HCT116 (cell line): Measurements from ENCODE around the gene SLK. TPM values are rescaled to one million over a fixed set of nuclear protein-coding genes. Genes with fewer than 3 reads are reported as not detected.

ENCODE experiments used
- ATAC-seq: fragments of 200-7000 bp; cut with Tn5 transposase; 2 replicates; pipeline ENCODE4 v1.9.1; 2020; ENCODE audit warnings: mild to moderate bottlenecking, moderate library complexity
- BruUV-seq: library from RNA; stranded (reverse); fragments of 400-500 nt; replicated peaks from 2 replicates; lab custom pipeline; 2021; lab: Mats Ljungman, UMichigan
- CTCF ChIA-PET: fragments of 300-600 bp; sonication (Branson Sonifier 250); formaldehyde crosslinking; loops from one replicate; lab custom pipeline; 2021; ENCODE audit warnings: antibody characterized with exemption; lab: Charles Lee
- POLR2A ChIA-PET: fragments of 300-600, 350-600 bp; sonication (Branson Sonifier 250); formaldehyde crosslinking; loops from one replicate; lab custom pipeline; 2021; ENCODE audit warnings: antibody characterized with exemption; lab: Charles Lee
- RAD21 ChIA-PET, 2 experiments: fragments of 300-600 bp; sonication (Branson Sonifier 250); formaldehyde crosslinking; loops; one replicate each; lab custom pipeline; 2023; ENCODE audit warnings: low total read pairs in 2 of 2; ENCODE audit not compliant: uncharacterized antibody in 2 of 2, unreplicated experiment in 2 of 2, low non-redundant PET in 1 of 2; lab: Charles Lee
- DNase-seq: peaks from one replicate; pipeline ENCODE4 v3.0.0-alpha.2; 2010; ENCODE audit warnings: low read depth, low spot score
- H2AFZ ChIP-seq: fragments of 200-600 bp; shearing (Covaris generic), sonication (generic); 2 replicates; pipeline ENCODE4 v1.6.1; 2017; ENCODE audit warnings: low read depth, mixed run types, mixed read lengths, antibody characterized with exemption, low read length; ENCODE audit not compliant: poor library complexity, severe bottlenecking
- H3K27ac ChIP-seq: 2 replicates; pipeline ENCODE4 v1.5.1; 2012; ENCODE audit warnings: low read depth, low read length
- H3K27me3 ChIP-seq: fragments of 200-600 bp; sonication (generic); 2 replicates; pipeline ENCODE4 v1.6.1; 2016; ENCODE audit warnings: mixed run types, low read length, mixed read lengths; ENCODE audit not compliant: insufficient read depth
- H3K36me3 ChIP-seq, 2 experiments: fragments of 200-500 bp in 1 of 2; fragments of 200-600 bp in 1 of 2; sonication (Bioruptor generic) in 1 of 2; sonication (generic) in 1 of 2; 2 replicates each; pipeline versions ENCODE4 v1.5.1 to v1.6.1; 2014 to 2016; ENCODE audit warnings: low read length in 2 of 2, inconsistent platforms in 1 of 2, mixed read lengths in 1 of 2, mixed run types in 1 of 2; ENCODE audit not compliant: insufficient read depth in 2 of 2, control insufficient read depth in 1 of 2
- H3K4me1 ChIP-seq, 2 experiments: fragments of 200-600 bp in 1 of 2; sonication (generic) in 1 of 2; 2 replicates each; pipeline versions ENCODE4 v1.5.1 to v1.6.1; 2012 to 2017; ENCODE audit warnings: low read length in 2 of 2, inconsistent platforms in 1 of 2, mild to moderate bottlenecking in 1 of 2, mixed read lengths in 1 of 2, mixed run types in 1 of 2, moderate library complexity in 1 of 2; ENCODE audit not compliant: insufficient read depth in 2 of 2, control insufficient read depth in 1 of 2
- H3K4me2 ChIP-seq: fragments of 200-600 bp; sonication (generic); 2 replicates; pipeline ENCODE4 v1.6.1; 2017; ENCODE audit warnings: mixed run types, low read length, mixed read lengths
- H3K4me3 ChIP-seq, 2 experiments: fragments of 200-600 bp in 1 of 2; sonication (generic) in 1 of 2; replicated peaks in 1 of 2; 2 replicates each; pipeline ENCODE4 v1.5.1; 2011 to 2016; ENCODE audit warnings: low read length in 2 of 2, control low read depth in 1 of 2, low read depth in 1 of 2, mild to moderate bottlenecking in 1 of 2, mixed read lengths in 1 of 2, mixed run types in 1 of 2
- H3K79me2 ChIP-seq: fragments of 200-600 bp; sonication (generic); 2 replicates; pipeline ENCODE4 v1.6.1; 2017; ENCODE audit warnings: mild to moderate bottlenecking, mixed run types, low read length, moderate library complexity, mixed read lengths; ENCODE audit not compliant: insufficient read depth
- H3K9ac ChIP-seq: fragments of 200-600 bp; sonication (generic); 2 replicates; pipeline ENCODE4 v1.6.1; 2016; ENCODE audit warnings: low read length, mixed read lengths
- H3K9me2 ChIP-seq: fragments of 200-600 bp; sonication (generic), shearing (Covaris generic); 2 replicates; pipeline ENCODE4 v1.6.1; 2017; ENCODE audit warnings: mixed run types, mild to moderate bottlenecking, moderate library complexity; ENCODE audit not compliant: insufficient read depth
- H3K9me3 ChIP-seq, 2 experiments: fragments of 200-500 bp in 1 of 2; fragments of 200-600 bp in 1 of 2; sonication (Bioruptor generic) in 1 of 2; sonication (generic) in 1 of 2; 2 replicates each; pipeline ENCODE4 v1.6.1; 2014 to 2017; ENCODE audit warnings: low read length in 2 of 2, mixed read lengths in 2 of 2, inconsistent platforms in 1 of 2, low read depth in 1 of 2, mild to moderate bottlenecking in 1 of 2, mixed run types in 1 of 2, moderate library complexity in 1 of 2; ENCODE audit not compliant: control insufficient read depth in 1 of 2, insufficient read depth in 1 of 2
- H4K20me1 ChIP-seq: fragments of 200-600 bp; sonication (generic), shearing (Covaris generic); 2 replicates; pipeline ENCODE4 v1.6.1; 2017; ENCODE audit warnings: mixed run types, mild to moderate bottlenecking, moderate library complexity; ENCODE audit not compliant: insufficient read depth
- CBX3 ChIP-seq: IDR thresholded peaks from 2 replicates; pipeline ENCODE4 v1.6.1; 2012; ENCODE audit warnings: low read depth
- CEBPB ChIP-seq: IDR thresholded peaks from 2 replicates; pipeline ENCODE4 v1.6.1; 2012; ENCODE audit warnings: low read depth
- CTCF ChIP-seq, 3 experiments: fragments of 200-600 bp in 1 of 3; sonication (generic) in 1 of 3; IDR thresholded peaks in 2 of 3; conservative IDR thresholded peaks in 1 of 3; 2 replicates each; pipeline ENCODE4 v1.5.1; 2012 to 2017; ENCODE audit warnings: low read depth in 2 of 3, low read length in 2 of 3, antibody characterized with exemption in 1 of 3, borderline replicate concordance in 1 of 3, control low read depth in 1 of 3, mild to moderate bottlenecking in 1 of 3, mixed read lengths in 1 of 3, mixed run types in 1 of 3, moderate library complexity in 1 of 3; ENCODE audit not compliant: insufficient read depth in 1 of 3
- FOSL1 ChIP-seq: IDR thresholded peaks from 2 replicates; pipeline ENCODE4 v1.6.1; 2012; ENCODE audit warnings: low read depth
- JUND ChIP-seq: IDR thresholded peaks from 2 replicates; pipeline ENCODE4 v1.6.1; 2012
- MAX ChIP-seq: IDR thresholded peaks from 2 replicates; pipeline ENCODE4 v1.6.1; 2012
- REST ChIP-seq: IDR thresholded peaks from 2 replicates; pipeline ENCODE4 v1.6.1; 2012; ENCODE audit warnings: low read depth
- SIN3A ChIP-seq: IDR thresholded peaks from 2 replicates; pipeline ENCODE4 v1.6.1; 2012; ENCODE audit warnings: low read depth
- SRF ChIP-seq: IDR thresholded peaks from 2 replicates; pipeline ENCODE4 v1.6.1; 2012; ENCODE audit warnings: low read depth
- YY1 ChIP-seq: IDR thresholded peaks from 2 replicates; pipeline ENCODE4 v1.6.1; 2011; ENCODE audit warnings: low read length, low read depth, moderate library complexity, mild to moderate bottlenecking; ENCODE audit not compliant: insufficient replicate concordance; ENCODE audit errors: extremely low read depth
- intact Hi-C: fragments of 100-400 bp; cut with micrococcal nuclease; formaldehyde crosslinking; loops from 2 replicates; pipeline ENCODE4 v1.10.0; 2022
- total RNA-seq: library from RNA; stranded (reverse); gene quantifications from one replicate; pipeline ENCODE4 v1.2.1, GENCODE V29; 2021; ENCODE audit not compliant: unreplicated experiment
- TF ChIP-seq, protein P1 (sequence below): IDR thresholded peaks from 2 replicates; pipeline ENCODE4 v1.6.1; 2012
- TF ChIP-seq, protein P2 (sequence below): IDR thresholded peaks from 2 replicates; pipeline ENCODE4 v1.6.1; 2011; ENCODE audit warnings: mild to moderate bottlenecking, low read length, moderate library complexity; ENCODE audit not compliant: insufficient replicate concordance; ENCODE audit errors: extremely low read depth

The SLK gene
- total RNA-seq, 1 experiment from 2014 or later: 44.2 TPM

- no peak for TF ChIP-seq REST
These were observed 18.8 kb downstream of the SLK start (continued) for GRCh38 chr10:103985726-103986125.

- DNase-seq (no peak), ATAC-seq (no peak; the same call in 1 of the 2 replicates)
- ChIA-PET RAD21 (no interaction called here), CTCF (interaction anchor here (0.7 to 1.1 kb wide), 2 partner anchors 98 to 274 kb away, joined by 3 to 4 read pairs; no protein-coding TSS in a partner anchor), POLR2A (no interaction called here)
- Histone ChIP-seq H3K36me3 (0 out of 4 replicates have a peak, but pooled peaks cover 0 to 4% of the 10 kb centered on the region in 2 experiments), H3K9ac (no peak overlapping the region), H3K4me3 (no peak overlapping the region), H2AFZ (no peak overlapping the region), H4K20me1 (peaks cover 40% of the 10 kb centered on the region), H3K27me3 (no peaks in the 10 kb centered on the region), H3K79me2 (peaks cover 97% of the 10 kb centered on the region), H3K27ac (no peak overlapping the region), H3K9me2 (no peaks in the 10 kb centered on the region), H3K4me1 (peaks cover 2 to 14% of the 10 kb centered on the region in 2 experiments; a peak in 2 of 4 replicates), H3K9me3 (no peaks in the 10 kb centered on the region), H3K4me2 (no peak overlapping the region)
- intact Hi-C loops: no loop called here
- no TSS peak for BruUV-seq
- TF ChIP-seq CTCF (IDR thresholded peaks at IDR 0.05 in 2 of 3, conservative IDR thresholded peaks at IDR 0.05 in 1 of 3; ENCODE audit: borderline replicate concordance in 1 of 3, insufficient read depth in 1 of 3, low read depth in 2 of 3, low read length in 2 of 3) (no peak), SRF (no peak), SIN3A (no peak), CEBPB (no peak), CBX3 (no peak), MAX (no peak), FOSL1 (no peak), JUND (no peak), YY1 (no peak), REST (no peak)
- TF ChIP-seq, protein P1, sequence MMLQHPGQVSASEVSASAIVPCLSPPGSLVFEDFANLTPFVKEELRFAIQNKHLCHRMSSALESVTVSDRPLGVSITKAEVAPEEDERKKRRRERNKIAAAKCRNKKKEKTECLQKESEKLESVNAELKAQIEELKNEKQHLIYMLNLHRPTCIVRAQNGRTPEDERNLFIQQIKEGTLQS: no peak
- TF ChIP-seq, protein P2, sequence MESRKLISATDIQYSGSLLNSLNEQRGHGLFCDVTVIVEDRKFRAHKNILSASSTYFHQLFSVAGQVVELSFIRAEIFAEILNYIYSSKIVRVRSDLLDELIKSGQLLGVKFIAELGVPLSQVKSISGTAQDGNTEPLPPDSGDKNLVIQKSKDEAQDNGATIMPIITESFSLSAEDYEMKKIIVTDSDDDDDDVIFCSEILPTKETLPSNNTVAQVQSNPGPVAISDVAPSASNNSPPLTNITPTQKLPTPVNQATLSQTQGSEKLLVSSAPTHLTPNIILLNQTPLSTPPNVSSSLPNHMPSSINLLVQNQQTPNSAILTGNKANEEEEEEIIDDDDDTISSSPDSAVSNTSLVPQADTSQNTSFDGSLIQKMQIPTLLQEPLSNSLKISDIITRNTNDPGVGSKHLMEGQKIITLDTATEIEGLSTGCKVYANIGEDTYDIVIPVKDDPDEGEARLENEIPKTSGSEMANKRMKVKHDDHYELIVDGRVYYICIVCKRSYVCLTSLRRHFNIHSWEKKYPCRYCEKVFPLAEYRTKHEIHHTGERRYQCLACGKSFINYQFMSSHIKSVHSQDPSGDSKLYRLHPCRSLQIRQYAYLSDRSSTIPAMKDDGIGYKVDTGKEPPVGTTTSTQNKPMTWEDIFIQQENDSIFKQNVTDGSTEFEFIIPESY: no peak
These were observed 19.4 kb downstream of the SLK start for GRCh38 chr10:103986360-103986759.
